ENCODE data around the gene NQO2.
"Not testable (repeated sequence)": the region's sequence is repeated elsewhere in the genome, so short reads cannot be mapped to it uniquely, and the experiment has no call there.

DNA sequence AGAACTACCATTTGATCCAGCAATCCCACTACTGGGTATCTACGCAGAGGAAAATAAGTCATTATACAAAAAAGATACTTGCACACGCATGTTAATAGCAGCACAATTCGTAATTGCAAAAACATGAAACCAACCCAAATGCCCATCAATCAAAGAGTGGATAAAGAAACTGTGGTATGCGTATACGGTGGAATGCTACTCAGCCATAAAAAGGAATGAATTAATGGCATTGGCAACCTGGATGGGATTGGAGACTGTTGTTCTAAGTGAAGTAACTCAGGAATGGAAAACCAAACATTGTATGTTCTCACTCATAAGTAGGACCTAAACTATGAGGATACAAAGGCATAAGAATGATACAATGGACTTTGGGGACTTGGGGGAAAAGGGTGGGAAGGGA, 27.0 kb upstream of the NQO2 start:
- TF ChIP-seq, protein P1, sequence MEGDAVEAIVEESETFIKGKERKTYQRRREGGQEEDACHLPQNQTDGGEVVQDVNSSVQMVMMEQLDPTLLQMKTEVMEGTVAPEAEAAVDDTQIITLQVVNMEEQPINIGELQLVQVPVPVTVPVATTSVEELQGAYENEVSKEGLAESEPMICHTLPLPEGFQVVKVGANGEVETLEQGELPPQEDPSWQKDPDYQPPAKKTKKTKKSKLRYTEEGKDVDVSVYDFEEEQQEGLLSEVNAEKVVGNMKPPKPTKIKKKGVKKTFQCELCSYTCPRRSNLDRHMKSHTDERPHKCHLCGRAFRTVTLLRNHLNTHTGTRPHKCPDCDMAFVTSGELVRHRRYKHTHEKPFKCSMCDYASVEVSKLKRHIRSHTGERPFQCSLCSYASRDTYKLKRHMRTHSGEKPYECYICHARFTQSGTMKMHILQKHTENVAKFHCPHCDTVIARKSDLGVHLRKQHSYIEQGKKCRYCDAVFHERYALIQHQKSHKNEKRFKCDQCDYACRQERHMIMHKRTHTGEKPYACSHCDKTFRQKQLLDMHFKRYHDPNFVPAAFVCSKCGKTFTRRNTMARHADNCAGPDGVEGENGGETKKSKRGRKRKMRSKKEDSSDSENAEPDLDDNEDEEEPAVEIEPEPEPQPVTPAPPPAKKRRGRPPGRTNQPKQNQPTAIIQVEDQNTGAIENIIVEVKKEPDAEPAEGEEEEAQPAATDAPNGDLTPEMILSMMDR (IDR thresholded peaks at IDR 0.05; ENCODE audit: low read depth, low read length) = not testable (repeated sequence)
- TF ChIP-seq POLR2A (IDR thresholded peaks at IDR 0.05; ENCODE audit: extremely low read depth, insufficient read length); MYC (IDR thresholded peaks at IDR 0.05; ENCODE audit: low read depth, low read length): not testable (repeated sequence)
